ENCODE data around the gene ARL3.

Gene ARL3

GRCh38 chr10:102648889-102649796, 65.1 kb downstream of the ARL3 start:
- TF ChIP-seq, protein P1, sequence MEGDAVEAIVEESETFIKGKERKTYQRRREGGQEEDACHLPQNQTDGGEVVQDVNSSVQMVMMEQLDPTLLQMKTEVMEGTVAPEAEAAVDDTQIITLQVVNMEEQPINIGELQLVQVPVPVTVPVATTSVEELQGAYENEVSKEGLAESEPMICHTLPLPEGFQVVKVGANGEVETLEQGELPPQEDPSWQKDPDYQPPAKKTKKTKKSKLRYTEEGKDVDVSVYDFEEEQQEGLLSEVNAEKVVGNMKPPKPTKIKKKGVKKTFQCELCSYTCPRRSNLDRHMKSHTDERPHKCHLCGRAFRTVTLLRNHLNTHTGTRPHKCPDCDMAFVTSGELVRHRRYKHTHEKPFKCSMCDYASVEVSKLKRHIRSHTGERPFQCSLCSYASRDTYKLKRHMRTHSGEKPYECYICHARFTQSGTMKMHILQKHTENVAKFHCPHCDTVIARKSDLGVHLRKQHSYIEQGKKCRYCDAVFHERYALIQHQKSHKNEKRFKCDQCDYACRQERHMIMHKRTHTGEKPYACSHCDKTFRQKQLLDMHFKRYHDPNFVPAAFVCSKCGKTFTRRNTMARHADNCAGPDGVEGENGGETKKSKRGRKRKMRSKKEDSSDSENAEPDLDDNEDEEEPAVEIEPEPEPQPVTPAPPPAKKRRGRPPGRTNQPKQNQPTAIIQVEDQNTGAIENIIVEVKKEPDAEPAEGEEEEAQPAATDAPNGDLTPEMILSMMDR (IDR thresholded peaks at IDR 0.05; ENCODE audit: insufficient read depth, low read length, poor library complexity, severe bottlenecking) = no peak
- peak overlapping the region; percentile 78 for H3K4me3 ChIP-seq (replicated peaks; ENCODE audit: low read depth, low read length)
- peaks cover 5% of the 10 kb centered on the region; the same call in 1 of the 2 replicates for H3K36me3 ChIP-seq (ENCODE audit: control insufficient read depth, insufficient read depth, low read length)
- peak; percentile 56 for DNase-seq (ENCODE audit: extremely low read depth, insufficient read length)
- H3K27me3 ChIP-seq (replicated peaks; ENCODE audit: control insufficient read depth, insufficient read depth, low read length) = no peaks in the 10 kb centered on the region

DNA sequence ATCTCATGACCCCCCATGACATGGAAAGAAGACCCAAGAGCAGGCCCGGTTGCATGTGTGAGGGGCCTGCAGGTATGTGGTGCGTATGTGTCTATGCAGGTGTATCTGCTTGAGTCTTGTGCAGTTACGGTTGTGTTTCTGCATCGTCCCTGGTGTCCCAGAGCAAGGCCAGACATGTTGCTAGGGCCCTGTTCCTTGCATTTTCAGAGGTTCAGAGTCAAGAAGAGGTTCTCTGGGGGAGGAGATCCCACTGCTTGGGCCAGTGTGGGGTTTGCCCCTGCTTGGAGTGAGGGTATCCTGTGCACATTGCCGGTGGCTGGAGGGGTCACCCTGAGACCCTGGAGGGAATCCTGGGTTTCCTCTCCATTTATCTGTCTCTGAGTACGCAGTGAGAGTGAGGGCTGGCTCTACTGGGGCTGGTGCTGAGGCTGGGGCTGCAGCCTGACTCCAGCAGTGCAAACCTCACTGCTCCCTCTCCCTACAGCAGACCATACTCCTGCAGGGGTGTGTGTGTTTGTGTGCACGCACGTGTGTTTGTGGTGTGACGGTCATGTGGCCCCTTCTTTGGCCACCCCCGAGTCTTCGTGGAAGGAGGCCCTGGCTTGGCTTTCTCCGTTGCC, 65.8 kb downstream of the ARL3 start:
- Histone ChIP-seq H3K36me3 (ENCODE audit: control insufficient read depth, insufficient read depth, low read length) (peaks cover 3% of the 10 kb centered on the region; the same call in 1 of the 2 replicates), H3K27me3 (replicated peaks; ENCODE audit: control insufficient read depth, insufficient read depth, low read length) (no peaks in the 10 kb centered on the region), H3K4me3 (replicated peaks; ENCODE audit: low read depth, low read length) (peak overlapping the region; percentile 78)
- TF ChIP-seq, protein P1 (IDR thresholded peaks at IDR 0.05; ENCODE audit: insufficient read depth, low read length, poor library complexity, severe bottlenecking) = no peak
- no peak for DNase-seq (ENCODE audit: extremely low read depth, insufficient read length)

DNA sequence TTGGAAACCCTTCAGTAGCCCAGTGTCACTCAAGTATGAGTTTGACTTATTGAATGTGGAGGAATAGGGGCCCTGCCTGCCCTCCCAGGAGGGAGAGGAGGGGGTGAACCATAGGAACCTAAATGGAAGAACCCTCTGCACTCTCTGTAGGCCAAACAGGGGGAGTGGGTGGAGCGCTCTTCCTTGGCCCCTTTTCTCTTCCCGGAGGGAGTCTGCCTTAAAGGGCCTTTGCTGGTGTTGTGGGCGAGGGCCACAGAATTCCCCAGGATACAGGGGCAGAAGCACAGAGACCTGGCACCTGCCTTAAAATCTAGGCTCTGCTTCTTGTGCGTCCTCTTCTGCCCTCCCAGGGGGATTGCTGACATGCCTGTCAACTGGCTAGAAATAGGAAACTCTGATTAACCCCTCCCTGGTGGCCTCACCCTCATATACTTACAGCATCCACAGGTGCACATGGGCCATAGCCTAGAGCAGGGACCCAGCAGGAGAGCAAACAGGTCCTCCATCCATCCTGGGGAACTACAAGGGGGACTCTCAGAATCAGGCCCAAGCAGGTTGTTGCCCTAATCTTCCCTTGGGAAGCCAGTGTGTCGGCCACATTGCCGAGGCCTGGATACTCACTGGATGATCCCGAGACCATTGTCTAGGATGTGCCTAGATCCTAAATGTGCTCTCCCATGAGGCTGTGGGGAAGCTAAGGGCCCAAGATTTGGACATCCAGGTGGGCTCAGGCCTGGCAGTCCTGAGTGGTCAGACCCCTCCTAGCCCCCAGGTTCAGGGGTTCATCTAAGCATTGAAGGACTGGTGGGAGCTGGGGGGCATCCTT, 66.5 kb downstream of the ARL3 start:
- peak overlapping the region; percentile 78 for H3K4me3 ChIP-seq (replicated peaks; ENCODE audit: low read depth, low read length)
- H3K36me3 ChIP-seq (ENCODE audit: control insufficient read depth, insufficient read depth, low read length) = peaks cover 1% of the 10 kb centered on the region; the same call in 1 of the 2 replicates
- TF ChIP-seq, protein P1 (IDR thresholded peaks at IDR 0.05; ENCODE audit: insufficient read depth, low read length, poor library complexity, severe bottlenecking) = no peak
- peak; percentile 29 for DNase-seq (ENCODE audit: extremely low read depth, insufficient read length)
- no peaks in the 10 kb centered on the region for H3K27me3 ChIP-seq (replicated peaks; ENCODE audit: control insufficient read depth, insufficient read depth, low read length)

GRCh38 chr10:102646610-102647442, 67.4 kb downstream of the ARL3 start:
- Histone ChIP-seq H3K36me3 (ENCODE audit: control insufficient read depth, insufficient read depth, low read length) (peaks cover 1% of the 10 kb centered on the region; the same call in 1 of the 2 replicates), H3K27me3 (replicated peaks; ENCODE audit: control insufficient read depth, insufficient read depth, low read length) (no peaks in the 10 kb centered on the region), H3K4me3 (replicated peaks; ENCODE audit: low read depth, low read length) (peak overlapping the region; percentile 78)
- TF ChIP-seq, protein P1 (IDR thresholded peaks at IDR 0.05; ENCODE audit: insufficient read depth, low read length, poor library complexity, severe bottlenecking) = no peak
- DNase-seq (ENCODE audit: extremely low read depth, insufficient read length) = peak; percentile 61

All from GM06990 (cell line).